Muscle of arm (tissue), 12 donors: ENCODE data around the gene PTPN4. TPM values are rescaled to one million over a fixed set of nuclear protein-coding genes. Genes with fewer than 3 reads are reported as not detected.

Experiments used
- DNase-seq: peaks from one replicate; pipeline ENCODE4 v3.0.0-alpha.2; 2013
- polyA plus RNA-seq, 12 donors: library from polyadenylated mRNA; unstranded; fragments of 120-200 nt; gene quantifications; one replicate each; pipeline ENCODE4 v1.2.1, GENCODE V29; 2013; ENCODE audit not compliant: insufficient read length in 12 of 12

PTPN4 gene
- polyA plus RNA-seq, 12 donors = 7.3 to 24.4 (median 19.6) TPM; not detected in 1

DNA sequence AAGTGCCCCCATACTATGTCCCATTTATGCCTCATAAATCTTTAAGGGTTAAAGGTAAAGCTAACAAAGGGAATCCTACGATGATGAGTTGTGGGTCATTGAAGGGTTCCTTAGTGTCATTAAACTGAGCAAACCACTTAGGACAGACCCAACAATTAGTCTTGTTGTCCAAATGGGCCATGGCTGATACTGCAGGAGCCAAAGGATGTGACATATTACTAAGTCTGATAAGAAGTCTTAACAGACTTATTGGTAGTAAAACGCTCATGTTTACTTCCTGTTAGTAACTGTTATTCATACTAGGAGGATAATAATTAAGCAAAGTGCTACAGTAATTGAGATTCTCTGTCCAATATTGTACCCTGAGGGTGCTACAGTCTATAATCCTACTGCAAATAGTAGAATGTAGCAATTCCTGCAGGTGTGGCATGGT, 96.8 kb downstream of the PTPN4 start:
- no peak for DNase-seq

DNA sequence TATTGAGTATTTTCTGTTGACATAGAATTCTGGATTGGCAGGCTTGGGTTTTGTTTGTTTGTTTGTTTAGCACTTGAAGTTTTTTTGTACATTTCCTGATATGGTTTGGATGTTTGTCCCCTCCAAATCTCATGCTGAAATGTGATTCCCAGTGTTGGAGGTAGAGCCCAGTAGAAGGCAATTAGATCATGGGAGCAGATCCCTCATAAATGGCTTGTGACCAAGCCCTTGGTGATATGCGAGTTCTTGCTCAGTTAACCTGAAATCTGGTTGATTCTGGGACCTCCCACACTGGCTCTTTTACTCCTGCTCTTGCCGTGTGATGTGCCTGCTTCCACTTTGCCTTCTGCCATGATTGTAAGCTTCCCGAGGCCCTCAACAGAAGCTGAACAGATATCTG, 98.0 kb downstream of the PTPN4 start:
- DNase-seq = no peak

DNA sequence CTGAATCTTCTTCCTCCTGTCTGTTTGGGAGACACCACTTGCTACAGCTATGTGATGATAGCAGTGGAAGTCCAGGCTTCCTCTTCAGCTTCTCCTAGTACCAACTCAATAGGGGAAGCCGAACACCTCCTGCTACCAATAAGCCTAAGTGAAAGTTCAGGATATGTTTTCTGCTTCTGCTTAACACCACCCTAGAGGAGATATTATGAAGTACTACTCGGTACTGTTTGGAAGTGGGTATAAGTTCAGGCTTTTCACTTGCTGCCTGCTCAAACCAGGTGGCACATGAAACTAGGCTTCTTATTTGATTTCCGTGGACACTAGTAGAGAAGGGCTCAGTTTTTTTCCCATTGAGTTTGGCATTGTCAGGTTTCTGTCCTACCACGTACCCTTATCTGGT, 99.8 kb downstream of the PTPN4 start:
- DNase-seq = no peak

DNA sequence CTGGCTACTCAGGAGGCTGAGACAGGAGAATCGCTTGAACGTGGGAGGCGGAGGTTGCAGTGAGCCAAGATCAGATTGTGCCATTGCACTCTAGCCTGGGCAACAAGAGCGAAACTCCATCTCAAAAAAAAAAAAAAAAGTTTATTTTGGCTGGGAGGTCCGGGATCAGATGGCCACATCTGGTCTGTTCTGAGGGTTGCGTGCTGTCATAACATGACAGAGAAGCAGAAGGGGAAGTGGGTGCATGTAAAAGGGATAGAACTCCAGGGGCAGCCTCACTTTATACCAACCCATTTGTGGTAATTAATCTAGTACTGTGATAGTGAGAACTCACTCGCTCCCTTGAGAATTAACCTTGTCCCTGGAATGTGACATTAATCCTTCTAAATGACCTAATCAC, 101.2 kb downstream of the PTPN4 start:
- DNase-seq = no peak

DNA sequence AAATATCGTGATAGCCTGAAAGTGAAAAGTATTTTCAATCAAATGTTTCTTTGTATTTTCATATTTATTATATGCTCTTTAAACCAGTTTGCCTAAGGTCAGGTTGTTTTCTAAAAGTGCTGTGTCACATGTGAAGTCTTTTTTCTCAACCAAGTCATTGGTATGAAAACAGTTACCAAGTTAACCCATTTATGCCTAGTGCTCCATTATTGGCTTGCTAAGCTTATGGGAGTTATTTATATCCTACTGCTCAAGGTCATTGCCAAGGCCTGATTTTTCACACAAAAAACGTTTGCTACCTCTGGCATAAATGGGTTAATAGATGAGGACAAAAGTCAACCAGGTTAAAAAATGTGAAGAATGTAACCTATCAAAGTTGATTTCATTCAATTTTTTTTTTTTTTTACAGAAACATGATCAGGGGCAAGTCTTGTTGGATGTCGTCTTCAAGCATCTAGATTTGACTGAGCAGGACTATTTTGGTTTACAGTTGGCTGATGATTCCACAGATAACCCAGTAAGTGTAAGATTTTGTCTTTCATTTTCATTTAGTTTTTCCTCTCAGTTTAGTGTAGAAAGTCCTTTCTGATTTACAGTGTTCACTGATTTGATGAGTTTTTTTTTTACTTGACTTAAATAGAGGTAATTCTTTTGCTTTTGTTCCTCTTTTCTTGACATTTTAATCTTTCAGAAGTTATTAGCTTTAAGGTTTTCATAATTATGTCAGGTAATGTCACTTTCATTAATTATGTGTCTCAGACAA, 102.6 kb downstream of the PTPN4 start:
- no peak for DNase-seq

DNA sequence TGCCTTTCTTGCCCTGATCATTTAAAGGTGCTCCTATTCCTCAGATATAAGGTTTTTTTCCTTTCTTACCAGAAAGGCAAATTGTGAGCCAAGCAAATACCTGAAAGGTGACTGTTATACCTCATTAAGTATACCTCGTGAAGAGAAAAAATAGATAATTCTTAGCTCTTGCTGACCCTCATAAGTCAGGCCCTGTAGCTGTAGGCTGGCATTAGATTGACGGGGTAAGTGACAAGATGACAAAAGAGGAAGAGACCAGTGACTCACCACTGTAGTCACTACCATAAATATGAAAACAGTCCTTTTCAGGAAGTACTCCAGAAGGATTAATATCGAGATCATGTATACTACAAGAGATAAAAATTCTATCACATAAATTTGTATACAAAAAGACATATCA, 104.6 kb downstream of the PTPN4 start:
- no peak for DNase-seq

DNA sequence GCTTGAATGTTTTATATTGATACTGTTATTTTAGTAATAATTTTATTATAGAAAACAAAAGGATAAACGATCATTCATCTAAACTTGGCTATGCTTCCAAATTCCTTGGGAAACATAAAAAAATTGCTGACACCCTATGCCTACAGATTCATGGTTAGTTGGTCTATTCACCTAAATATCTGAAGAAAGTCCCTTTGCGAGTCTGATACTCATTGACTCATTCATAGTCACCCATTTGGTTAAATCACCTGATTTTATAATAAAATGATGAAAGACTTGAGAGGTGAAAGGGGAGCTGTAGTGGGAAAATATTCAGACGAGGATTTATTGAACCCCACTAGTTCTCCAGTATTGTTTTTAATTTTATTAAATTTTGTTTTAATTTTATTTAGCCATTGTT, 112.0 kb downstream of the PTPN4 start:
- DNase-seq = no peak

DNA sequence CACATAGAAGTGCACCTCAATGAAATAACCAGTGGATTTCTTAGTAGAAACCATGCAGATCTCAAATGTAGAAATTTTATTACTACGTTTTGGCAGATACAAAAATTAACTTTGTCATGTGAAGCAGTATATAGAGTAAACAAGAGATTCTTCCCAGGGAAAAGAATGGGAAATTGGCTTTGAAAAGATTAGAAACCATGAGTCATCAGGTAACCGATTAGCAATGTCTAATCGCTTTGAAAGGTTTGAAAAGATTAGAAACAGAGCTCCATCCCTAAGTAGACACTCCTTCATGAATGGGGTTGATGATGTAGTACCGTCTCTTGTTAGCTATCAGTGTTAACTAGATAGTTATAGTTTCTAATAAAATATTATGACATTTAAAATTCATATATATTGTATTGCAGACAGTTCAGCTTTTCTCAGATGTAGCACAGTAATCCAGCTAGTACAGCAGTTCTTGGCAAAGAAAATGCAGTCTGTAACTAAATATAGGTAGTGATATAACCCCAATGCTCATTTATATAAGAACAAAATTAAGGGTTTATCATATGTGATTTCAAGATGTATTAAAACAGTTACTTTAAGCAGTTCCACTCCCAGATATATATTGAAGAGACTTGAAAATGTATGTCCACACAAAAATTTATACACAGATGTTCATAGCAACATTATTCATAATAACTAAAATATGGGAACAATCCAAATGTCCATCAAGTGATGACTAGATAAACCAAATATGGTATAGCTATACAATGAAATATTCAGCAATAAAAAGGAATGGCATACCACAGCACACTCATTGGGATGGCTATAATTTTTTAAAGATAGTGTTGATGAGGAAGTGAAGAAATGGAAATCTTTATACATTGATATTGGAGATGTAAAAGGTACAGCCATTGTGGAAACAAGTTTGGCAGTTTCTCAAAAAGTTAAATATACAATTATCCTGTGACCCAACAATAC, 113.9 kb downstream of the PTPN4 start:
- DNase-seq = no peak

DNA sequence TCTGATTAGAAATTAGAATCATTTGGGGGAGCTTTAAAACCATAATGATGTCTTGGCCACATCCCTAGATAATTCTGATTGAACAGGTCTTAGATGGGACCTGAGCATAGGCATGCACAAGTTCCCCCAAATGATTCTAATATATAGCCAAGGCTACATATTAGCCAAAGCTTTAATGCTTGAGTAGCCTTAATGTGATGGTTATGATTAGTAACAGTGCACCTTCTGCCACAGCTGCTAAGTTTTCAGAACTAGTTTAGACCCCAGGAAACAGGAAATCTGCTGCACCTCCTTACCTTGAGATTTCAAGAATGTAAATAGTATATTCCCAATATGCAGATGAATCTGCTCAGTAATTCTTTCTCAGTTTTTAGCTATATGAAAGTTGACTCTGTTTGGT, 119.8 kb downstream of the PTPN4 start:
- no peak for DNase-seq

DNA sequence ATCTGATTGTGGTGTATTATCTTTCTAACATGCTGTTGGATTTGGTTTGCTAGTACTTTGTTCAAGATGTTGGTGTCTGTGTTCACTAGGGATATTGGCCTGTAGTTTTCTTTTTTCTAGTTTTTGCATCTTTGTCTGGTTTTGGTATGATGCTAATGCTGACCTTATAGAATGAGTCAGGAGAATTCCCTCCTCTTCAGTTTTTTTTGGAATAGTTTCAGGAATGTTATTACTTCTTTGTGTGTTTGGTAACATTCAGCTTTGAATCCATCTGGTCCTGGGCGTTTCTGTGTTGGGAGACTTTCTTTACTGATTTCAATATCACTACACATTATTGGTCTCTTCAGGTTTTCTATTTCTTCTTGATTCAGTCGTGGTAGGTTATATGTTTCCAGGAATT, 129.0 kb downstream of the PTPN4 start:
- DNase-seq = no peak

DNA sequence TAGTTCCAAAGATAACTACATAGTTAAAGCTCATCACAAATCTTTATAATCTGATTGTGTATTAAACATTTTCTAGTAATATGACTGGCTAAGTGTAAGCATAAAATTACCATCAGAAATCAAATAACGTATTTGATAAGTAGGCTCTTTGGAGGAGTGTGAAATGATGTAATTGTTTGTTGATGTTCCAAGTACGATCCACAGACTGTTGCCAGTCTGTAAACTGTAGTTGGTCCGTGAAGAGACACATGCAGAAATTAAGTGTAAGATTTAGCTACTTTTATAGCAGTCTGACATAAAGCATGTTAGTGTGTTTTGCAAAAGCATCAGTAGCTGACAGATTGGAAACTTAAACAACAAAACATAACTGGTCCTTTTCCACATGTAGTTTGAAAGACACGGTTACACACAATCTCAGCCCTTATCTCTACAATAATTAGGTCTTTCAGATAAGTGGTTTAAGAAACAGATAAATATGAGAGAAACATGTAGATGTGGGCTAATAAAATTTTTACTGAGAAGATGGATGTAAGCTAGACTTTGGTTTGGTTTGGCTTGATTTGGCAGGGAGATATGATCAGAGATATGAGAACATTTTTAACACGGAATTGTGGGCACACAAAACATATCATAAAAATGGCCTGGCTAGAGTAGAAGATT, 138.1 kb downstream of the PTPN4 start:
- DNase-seq = no peak

DNA sequence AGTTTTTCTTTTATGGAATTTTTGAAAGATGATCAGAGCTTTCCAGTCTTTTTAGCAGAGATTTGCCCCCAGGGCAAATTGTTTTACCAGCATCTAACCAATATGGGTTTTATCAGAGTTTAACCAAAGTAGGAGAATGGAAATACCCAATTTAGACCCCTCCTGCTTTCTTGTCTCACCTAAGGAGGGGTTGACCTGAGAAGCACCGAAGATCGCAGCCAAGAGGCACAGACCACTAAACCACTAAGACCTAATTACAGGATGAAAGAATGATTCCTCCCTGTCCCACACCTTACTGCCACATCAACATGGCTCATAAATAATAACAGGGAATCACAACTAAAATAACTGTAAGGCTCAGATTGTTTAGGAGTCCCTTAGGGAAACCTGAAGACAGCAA, 141.3 kb downstream of the PTPN4 start:
- no peak for DNase-seq

DNA sequence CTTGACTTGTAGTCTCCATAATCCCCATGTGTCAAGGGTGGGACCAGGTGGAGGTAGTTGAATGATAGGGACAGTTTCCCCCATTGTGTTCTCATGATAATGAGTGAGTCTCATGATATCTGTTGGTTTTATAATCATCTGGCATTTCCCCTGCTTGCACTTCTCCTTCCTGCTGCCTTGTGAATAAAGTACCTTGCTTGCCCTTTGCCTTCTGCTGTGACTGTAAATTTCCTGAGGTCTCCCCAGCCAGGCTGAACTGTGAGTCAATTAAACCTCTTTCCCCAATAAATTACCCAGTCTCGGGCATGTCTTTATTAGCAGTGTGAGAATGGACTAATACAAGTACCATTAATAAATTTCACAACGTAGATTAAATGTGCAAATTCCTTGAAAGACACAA, 150.8 kb downstream of the PTPN4 start:
- DNase-seq = no peak

DNA sequence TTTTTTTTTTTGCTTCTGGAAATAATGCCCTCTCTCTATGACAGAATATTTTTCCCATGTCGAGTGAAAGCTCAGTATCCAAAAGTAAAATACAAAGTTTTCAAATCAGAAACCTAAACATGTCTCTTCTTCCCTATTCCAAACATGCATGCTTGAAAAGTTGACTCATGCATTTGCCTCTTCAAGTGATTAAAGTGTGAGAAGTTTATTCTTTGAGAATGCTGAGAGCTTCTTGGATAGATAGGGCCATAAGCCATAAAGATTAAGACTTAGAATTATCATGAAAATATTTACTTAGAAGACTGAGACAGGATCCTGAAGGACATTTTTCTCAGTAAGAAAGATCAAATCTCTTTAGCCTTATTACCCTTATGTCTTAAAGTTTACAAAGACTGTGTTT, 154.5 kb downstream of the PTPN4 start:
- DNase-seq = no peak

DNA sequence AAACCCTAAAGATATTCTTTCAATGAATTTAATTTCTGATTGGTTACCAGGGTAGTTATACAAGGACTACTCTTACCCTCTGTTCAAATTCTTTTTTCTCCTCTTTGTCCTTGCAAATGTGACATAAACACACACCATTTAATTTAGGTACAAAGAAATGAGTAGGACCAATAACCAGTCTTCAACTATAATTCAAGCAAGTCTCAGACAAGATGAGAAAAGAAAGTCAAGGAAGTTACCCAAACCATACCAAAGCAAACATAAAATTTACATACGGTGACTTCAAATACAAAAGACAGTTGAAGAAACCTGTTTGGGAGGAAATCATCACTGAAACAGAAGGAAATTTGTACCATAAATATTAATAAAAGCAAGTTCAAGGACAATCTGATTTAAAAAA, 162.1 kb downstream of the PTPN4 start:
- DNase-seq = no peak

DNA sequence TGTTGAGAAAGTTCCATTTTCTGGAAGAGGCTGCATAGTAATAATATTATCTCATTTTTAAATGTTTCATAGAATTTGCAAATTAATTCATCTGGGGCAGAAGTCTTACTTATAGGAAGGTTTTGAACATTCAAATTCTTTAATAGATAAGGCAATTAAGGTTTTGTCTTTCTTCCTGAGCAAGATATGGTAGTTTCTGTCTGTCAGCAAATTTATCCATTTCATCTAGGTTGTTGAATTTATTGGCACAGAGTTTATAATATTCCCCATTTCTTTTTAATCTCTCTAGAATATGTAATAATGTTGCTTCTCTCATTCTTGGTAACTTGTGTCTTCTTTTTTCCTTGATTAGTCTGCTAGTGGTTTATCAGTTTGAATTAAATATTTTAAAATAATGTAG, 163.0 kb downstream of the PTPN4 start:
- no peak for DNase-seq

DNA sequence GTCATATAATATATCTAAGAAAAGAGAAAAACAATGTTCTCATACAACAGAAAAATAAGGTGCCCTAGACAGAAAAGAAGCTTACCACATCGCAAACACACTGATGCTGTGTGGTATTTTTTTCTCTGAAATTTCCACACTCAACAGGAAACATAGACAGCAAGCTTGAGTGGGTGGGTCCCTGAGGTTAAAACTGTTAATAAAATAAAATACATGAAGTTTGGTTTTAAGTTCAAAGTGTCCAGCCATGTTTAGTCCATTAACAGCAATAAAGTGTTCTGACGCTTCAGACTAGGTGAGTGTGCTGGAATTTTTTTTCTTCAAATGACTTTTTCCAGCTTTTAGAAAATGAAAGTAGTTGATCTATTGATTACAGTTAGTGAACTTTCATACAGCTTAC, 169.8 kb downstream of the PTPN4 start:
- DNase-seq = no peak

DNA sequence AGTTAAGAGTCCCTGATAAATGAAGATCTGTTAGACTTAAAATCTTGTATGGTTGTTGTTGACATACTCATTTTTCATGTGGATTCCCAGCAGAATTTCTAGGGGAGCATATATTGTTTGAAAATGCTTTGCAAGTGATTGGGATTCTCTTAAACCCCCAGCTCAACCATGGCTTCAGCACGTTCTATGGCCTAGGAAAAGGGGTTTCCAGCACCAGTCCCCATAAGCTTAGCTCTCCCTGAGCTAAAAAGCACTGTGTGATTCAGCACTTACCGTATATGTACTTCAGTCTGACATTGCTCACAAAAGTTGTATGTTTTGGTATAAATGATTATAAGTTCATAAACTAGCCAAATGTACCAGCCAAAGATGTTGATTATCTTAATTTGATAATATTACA, 173.1 kb downstream of the PTPN4 start:
- no peak for DNase-seq

DNA sequence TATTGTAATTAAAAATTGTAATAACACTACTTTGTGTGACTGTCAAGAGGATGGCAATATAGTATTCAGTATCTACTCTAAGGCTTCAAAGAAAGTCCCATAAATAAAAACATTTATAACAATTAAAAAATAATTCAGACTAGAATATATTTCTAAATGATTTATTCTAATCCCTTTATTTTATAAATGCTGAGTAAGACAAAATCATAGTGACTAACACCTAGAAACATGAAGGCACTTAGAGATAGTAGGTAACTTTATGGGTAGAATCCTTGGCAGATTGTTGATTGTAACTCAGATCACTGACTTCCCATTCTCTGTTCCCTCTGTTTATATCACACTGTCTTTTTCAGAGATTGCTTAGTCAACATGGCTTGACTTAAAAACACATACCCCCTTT, 174.6 kb downstream of the PTPN4 start:
- no peak for DNase-seq

DNA sequence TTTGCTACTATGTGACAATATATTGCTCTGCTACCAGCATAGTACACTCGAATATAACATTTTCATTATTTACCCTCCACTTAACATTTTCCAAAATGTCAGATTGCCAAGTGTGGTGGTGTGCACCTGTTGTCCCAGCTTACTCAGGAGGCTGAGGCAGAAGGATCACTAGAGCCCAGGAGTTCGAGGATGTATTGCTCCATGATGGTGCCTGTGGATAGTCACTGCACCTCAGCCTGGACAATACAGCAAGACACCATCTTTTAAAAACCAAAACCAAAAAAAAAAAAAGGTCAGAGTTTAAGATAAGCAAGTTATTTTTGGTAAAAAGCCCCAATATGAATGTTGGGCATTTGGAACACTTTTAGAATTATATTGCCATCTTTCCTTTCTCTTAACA, 178.0 kb downstream of the PTPN4 start:
- DNase-seq = no peak

DNA sequence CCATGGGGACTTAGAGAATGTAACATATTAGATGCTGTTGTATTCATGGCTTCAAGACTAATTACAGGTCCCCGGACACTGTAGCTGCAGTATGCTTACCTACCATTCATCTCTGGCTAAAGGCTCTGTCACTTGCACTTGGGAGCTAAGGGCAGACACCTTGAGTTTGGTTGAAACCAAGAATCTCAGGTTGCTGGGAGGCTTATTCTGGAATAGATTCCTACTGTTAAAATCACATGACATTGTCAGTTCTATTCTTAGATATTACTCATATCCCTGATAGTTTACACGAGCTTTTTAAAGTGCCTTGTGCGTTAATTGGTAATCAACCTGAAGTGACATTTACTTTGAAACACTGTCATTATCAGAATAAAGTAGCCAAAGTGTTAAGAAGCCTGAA, 180.2 kb downstream of the PTPN4 start:
- no peak for DNase-seq

DNA sequence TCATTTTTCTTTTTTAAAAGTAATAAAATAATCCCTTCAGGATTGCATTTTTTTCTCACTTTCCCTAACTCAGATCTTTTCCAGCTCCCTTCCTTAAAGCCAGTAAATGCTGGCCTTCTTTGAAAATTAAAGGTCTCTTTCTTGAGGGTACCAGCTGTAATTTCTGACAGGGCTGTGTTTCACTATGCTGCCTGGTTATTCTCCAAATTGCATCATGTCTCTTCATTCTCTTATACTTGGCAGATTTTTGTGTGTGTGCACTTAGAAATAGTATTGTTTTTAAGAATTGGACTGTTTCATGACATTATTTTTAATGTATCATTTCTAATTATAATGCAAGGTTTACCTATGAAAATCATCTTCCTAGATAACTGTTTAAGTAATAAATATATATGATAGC, 181.1 kb downstream of the PTPN4 start:
- DNase-seq = no peak

DNA sequence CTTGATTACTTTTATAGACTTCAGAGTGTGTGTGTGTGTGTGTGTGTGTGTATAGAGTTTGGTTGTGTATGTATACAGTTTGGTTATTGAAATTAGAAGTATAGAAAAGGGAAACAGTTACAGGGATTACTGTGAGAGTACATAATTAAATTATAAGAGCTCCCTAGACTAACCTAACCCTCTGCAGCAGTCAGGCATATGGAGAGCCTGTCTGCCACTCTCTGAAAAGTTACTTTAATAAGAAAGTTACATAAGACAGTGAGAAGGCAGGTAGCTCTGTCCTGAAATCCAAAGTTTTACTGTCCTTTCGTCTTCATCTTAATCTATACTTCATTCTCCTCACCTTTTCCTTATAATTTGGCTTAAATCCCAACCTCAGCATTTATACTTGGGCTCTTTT, 181.7 kb downstream of the PTPN4 start:
- no peak for DNase-seq
